Mucosa of descending colon (tissue), 3 donors: Measurements from ENCODE around the gene MAP7D3. TPM values are rescaled to one million over a fixed set of nuclear protein-coding genes. Genes with fewer than 3 reads are reported as not detected.

Experiments used
- ATAC-seq: fragments of 200-7000 bp; cut with Tn5 transposase; one replicate; pipeline ENCODE4 v1.9.1; 2020; ENCODE audit warnings: mild to moderate bottlenecking, moderate library complexity
- DNase-seq, 3 donors: peaks; one replicate each; pipeline ENCODE4 v3.0.0-alpha.2; 2020
- H3K36me3 ChIP-seq: fragments of 200-600 bp; one replicate; pipeline ENCODE4 v1.8.0; 2021; ENCODE audit warnings: low read depth, mild to moderate bottlenecking
- H3K4me1 ChIP-seq: fragments of 200-600 bp; one replicate; pipeline ENCODE4 v1.8.0; 2021; ENCODE audit warnings: low read depth, mild to moderate bottlenecking
- H3K4me3 ChIP-seq: fragments of 200-600 bp; one replicate; pipeline ENCODE4 v1.8.0; 2021; ENCODE audit warnings: mild to moderate bottlenecking
- H3K9me3 ChIP-seq: fragments of 200-600 bp; one replicate; pipeline ENCODE4 v1.8.0; 2021; ENCODE audit warnings: mild to moderate bottlenecking
- intact Hi-C, 2 donors: fragments of 100-400 bp; cut with DNase I in 1 of 2; cut with micrococcal nuclease in 1 of 2; formaldehyde crosslinking; loops; one replicate each; pipeline versions ENCODE4 v1.11.0 to v1.11.1; 2022; cut with DNase I, micrococcal nuclease
- total RNA-seq, 3 donors: library from RNA; stranded (reverse); fragmentation: NEBNext Ultra II Directional in 2 of 3; extraction: Animal tissue kit (Norgen Biotek cat#: 25700) in 2 of 3; gene quantifications; one replicate each; pipeline versions ENCODE4 v1.2.1 to v1.2.4, GENCODE V29; 2021 to 2023
- TF ChIP-seq, protein P1 (sequence below): fragments of 200-600 bp; IDR thresholded peaks from one replicate; pipeline ENCODE4 v1.8.0; 2022; ENCODE audit warnings: antibody characterized with exemption, mild to moderate bottlenecking
- donor health status: DM: no; HTN: no; CAD: no; lungs with moderate emphysema.
- donor health status: DM: no; HTN: no; CAD: no.
- donor health status: DM: no; HTN: yes; CAD: no.

Gene MAP7D3
- total RNA-seq, 3 donors from 2014 or later, result 2.8 to 11.1 (median 4.4) TPM

DNA sequence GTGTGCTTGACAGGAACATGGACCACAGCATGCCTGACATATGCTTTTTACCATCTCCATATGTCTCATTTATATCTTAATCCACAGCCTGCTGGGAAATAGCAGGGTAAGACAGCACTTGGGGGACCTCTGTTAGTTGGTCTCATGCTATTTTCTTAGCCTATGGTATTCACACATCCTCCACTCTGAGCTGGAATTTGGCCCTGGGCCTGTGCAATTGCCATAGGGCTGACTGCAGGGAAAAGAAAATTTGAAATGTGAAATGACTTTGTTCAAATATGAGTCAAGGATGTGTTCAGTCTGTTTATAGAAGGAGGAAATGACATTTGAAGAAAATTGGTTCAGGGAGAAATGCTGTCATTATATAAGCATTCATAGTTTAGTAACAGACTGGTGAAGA lies 9.6 kb upstream of the MAP7D3 start:
- H3K36me3 ChIP-seq, result no peaks in the 10 kb centered on the region
- TF ChIP-seq, protein P1, sequence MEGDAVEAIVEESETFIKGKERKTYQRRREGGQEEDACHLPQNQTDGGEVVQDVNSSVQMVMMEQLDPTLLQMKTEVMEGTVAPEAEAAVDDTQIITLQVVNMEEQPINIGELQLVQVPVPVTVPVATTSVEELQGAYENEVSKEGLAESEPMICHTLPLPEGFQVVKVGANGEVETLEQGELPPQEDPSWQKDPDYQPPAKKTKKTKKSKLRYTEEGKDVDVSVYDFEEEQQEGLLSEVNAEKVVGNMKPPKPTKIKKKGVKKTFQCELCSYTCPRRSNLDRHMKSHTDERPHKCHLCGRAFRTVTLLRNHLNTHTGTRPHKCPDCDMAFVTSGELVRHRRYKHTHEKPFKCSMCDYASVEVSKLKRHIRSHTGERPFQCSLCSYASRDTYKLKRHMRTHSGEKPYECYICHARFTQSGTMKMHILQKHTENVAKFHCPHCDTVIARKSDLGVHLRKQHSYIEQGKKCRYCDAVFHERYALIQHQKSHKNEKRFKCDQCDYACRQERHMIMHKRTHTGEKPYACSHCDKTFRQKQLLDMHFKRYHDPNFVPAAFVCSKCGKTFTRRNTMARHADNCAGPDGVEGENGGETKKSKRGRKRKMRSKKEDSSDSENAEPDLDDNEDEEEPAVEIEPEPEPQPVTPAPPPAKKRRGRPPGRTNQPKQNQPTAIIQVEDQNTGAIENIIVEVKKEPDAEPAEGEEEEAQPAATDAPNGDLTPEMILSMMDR, result no peak
- intact Hi-C loops, result no loop called here
- H3K4me1 ChIP-seq, result no peaks in the 10 kb centered on the region
- no peaks in the 10 kb centered on the region for H3K9me3 ChIP-seq
- ATAC-seq (no peak), DNase-seq (no peak)
- H3K4me3 ChIP-seq, result no peak overlapping the region

DNA sequence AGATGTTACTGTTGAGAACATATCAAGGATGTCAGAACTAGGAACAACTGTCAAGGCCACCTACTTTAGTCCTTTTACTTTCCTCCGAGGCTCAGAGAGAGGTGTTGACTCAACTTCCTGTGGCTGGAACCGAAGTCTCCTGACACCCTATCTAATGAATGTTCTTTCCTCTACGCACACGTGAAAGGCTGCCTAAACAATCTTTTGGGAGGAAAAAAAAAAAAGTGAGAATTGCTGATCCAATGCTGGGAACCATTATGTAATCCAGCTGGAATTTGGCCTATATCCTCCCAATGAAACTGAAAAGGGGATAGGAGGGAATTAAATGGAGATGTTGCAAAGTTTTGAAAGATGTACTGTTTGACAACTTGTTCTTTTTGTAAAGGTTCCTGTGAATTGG lies 8.3 kb upstream of the MAP7D3 start:
- TF ChIP-seq, protein P1, result no peak
- Histone ChIP-seq H3K36me3 (no peaks in the 10 kb centered on the region), H3K4me1 (no peaks in the 10 kb centered on the region), H3K4me3 (no peak overlapping the region), H3K9me3 (no peaks in the 10 kb centered on the region)
- no peak for ATAC-seq
- intact Hi-C loops, result no loop called here
- DNase-seq, result no peak

DNA sequence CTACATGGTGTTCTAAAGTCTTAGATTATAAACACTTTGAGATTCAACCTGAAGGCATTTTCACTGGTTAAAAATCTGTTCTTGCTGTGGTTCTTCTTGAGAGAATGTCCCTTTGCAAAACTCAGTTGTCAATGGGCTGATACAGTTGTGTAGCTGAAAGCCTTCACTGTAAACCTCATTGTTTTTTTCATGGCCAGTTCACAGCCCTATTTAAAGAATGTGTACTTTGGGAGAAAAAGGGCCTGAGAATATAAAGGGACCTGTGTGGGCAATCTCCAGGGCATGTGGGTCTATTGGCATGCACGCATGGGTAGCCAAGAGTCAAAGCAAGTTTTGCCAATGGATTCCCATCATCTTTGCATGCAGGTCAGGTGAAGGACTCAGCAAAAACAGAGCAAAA lies 7.8 kb upstream of the MAP7D3 start:
- Histone ChIP-seq H3K36me3 (no peaks in the 10 kb centered on the region), H3K9me3 (no peaks in the 10 kb centered on the region), H3K4me1 (no peaks in the 10 kb centered on the region), H3K4me3 (no peak overlapping the region)
- DNase-seq, result no peak
- TF ChIP-seq, protein P1, result no peak
- ATAC-seq, result no peak
- intact Hi-C loops, result no loop called here

DNA sequence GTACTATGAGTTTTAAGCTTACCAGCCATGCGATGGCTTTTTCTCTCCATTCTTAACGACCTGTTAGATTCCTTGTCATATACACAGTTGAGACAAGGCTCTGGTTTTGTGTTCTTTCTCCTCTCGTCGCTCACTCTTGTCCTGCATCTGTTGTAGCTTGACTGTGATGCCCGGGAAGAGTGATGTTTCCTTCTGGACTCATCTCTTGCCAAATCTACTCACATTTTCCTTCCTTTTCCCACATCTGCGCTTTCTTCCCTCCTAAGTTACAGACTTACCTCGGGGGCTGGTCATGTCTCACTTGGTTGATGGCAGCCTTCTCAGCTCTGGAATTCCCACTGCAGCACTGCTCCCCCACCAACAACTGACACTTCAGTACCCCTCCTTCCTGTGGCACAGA lies 4.8 kb upstream of the MAP7D3 start:
- Histone ChIP-seq H3K36me3 (no peaks in the 10 kb centered on the region), H3K9me3 (no peaks in the 10 kb centered on the region), H3K4me3 (no peak overlapping the region), H3K4me1 (no peaks in the 10 kb centered on the region)
- TF ChIP-seq, protein P1, result no peak
- intact Hi-C loops, result no loop called here
- ATAC-seq (no peak), DNase-seq (no peak)

DNA sequence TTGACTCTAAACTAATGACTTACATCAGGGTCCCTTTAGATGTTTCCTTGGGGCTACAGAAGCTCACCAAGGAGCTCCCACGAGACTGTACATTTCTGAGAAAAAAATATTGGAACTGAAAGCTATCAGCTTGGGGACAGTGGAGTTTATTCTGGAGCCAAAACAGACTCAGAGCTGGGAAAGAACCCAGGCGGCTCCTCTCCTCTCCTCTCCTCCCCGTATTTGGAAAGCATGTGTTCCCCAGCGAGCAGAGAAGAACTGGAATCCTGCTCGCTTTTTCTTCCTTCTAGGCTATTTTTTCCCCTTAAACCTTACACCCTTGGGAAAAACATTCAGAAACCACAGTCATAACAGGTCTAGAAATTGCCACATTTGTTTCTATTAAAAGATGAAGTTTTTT lies 4.3 kb upstream of the MAP7D3 start:
- no peaks in the 10 kb centered on the region for H3K36me3 ChIP-seq
- TF ChIP-seq, protein P1, result no peak
- no peak for ATAC-seq
- H3K9me3 ChIP-seq, result no peaks in the 10 kb centered on the region
- no peaks in the 10 kb centered on the region for H3K4me1 ChIP-seq
- intact Hi-C loops, result no loop called here
- DNase-seq, result no peak
- no peak overlapping the region for H3K4me3 ChIP-seq
